GM21528 (cell line): ENCODE measurements around the gene CTNNBIP1.
A peak's percentile ranks its signal among the peaks of the same experiment; 100 is the strongest.
"Not testable (repeated sequence)": the region's sequence is repeated elsewhere in the genome, so short reads cannot be mapped to it uniquely, and the experiment has no call there.

ENCODE experiments used
- ATAC-seq: cut with Tn5 transposase; IDR thresholded peaks from one replicate; pipeline ENCODE4 v1.9.1; 2021; ENCODE audit warnings: mild to moderate bottlenecking, moderate library complexity; ENCODE audit not compliant: unreplicated experiment, low FRiP score

Gene CTNNBIP1, protein sequence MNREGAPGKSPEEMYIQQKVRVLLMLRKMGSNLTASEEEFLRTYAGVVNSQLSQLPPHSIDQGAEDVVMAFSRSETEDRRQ

DNA sequence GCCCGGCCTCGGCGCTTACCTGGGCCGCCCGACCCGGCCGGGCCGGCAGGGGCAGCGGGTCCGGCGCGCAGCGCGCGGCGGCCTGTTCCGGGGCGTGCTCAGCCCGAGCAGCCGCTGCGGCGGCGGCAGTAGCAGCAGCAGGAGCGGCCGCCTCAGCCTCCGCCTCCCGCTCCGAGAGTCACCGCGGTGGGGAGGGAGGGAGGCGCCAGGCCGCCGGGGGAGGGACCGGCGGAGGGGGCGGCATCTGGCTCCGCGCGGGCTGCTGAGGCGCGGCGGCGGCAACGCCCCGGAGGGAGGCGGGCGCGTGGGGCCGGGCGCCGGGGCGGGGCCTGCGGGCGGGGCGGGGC, at the start of gene CTNNBIP1:
CTNNBIP1 (minus strand) TSS at position 194 of the 347 bp plus-strand sequence. CDS start 38,205 bp downstream, outside the sequence.
- peak; percentile 81 for ATAC-seq

DNA sequence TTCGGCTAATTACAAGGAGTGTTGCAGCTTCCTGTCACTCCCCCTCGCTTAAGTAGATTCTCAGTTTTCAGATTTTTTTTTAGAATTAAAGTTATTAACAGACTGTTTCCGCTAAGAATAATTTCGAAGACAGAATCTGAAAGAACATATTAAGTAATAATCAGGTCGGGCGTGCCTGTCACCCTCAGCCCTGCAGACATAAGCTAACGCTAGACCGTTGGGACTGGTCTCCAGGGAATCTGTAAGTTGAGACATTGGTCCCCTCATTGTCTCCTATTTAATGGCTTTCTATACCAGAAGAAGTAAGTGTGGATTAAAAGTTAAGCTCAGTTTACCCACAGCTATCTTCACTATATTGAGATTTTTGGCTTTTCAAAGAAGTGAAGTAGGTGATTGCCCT, 47.7 kb upstream of the CTNNBIP1 start:
- no peak for ATAC-seq

DNA sequence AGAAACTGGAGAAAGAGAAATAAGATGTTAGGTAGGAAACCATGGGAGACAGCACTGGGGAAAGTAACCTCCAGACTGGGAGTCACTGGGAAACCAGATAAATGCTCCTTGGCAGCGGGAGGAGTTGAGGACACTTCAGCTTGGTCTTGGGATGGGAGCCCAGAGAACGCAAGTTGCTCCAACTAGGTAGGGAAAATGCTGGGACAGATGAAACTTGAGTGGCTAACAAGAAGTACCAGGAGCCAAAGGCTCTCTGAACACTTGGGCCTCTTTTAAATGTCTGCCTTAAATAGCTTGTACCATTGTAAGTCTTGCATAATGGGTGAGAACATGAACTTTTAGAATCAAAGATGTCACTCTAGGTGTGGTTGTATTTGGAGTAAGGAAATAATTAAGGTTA, 36.2 kb upstream of the CTNNBIP1 start:
- no peak for ATAC-seq

DNA sequence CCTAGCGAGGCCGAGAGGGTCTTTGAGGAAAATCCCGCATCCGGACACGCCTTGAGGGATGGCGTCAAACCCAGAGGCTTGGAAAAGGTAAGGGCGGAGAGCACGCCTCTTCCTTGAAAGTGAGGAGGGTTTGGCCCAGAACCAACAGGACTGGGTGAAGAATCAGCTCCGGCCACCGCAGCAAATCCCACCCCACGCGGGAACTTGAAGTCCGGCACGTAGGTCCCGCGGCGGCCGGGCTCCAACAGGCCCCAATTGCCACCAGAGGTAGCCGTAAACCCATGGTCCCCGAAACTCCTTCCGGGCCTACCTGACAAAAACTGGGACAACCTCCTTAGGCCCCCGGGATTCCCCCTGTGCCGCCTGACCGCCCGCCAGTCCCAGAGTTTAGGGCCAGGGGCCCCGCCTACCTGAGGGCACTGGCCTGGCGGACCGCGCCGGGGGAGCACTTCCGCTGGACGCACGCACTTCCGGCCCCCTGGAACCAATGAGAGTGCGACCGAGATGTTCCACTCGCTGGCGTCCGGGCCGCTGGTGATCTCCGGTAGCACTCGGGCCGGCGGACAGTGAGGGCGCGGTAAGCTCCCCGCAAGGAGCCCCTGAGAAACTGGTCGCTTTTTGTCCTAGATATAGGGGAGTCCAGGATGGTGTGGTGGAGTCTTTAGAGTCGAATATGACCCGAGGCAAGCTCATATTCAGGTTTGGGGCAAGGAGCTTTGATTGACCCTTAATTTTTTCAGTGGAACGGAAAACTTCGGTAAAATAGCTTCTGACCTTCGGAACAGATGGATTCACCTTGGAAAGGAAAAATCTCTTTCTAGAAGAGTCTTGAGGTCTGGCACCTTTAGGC, 33.1 kb upstream of the CTNNBIP1 start, which contains the start of the genes LZIC and NMNAT1:
LZIC (minus strand) TSS at position 453 of the 850 bp plus-strand sequence. CDS start 6,772 bp downstream, outside the sequence.
NMNAT1 (plus strand) TSS at position 537 of the 850 bp plus-strand sequence. CDS start 28,599 bp downstream, outside the sequence.
- ATAC-seq = peak; percentile 87

DNA sequence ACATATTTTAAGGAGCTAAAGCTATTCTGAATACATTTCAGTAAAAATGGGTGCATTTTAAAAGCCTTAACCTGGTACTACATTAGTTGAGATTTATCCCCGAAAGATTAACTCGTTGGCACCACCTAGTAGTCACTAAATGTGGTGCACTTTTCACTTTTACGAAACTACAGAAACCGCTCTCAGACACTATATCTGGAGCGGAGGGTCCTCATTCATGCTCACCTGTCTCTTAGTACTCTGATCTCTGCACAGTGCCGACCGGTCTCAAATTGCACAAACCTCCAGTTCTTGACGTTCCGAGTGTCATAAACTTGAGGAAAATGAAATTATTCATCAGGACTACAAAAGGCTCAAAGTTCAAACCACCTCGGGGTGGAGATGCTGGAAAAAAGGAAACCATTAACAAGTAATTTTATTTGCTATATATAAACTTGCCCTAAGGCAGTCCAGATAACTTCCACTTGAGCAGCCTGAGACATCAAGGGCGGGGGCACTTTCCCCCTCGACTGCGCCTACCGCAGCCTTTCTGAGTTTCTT, 32.4 kb upstream of the CTNNBIP1 start:
- ATAC-seq = peak; percentile 36

DNA sequence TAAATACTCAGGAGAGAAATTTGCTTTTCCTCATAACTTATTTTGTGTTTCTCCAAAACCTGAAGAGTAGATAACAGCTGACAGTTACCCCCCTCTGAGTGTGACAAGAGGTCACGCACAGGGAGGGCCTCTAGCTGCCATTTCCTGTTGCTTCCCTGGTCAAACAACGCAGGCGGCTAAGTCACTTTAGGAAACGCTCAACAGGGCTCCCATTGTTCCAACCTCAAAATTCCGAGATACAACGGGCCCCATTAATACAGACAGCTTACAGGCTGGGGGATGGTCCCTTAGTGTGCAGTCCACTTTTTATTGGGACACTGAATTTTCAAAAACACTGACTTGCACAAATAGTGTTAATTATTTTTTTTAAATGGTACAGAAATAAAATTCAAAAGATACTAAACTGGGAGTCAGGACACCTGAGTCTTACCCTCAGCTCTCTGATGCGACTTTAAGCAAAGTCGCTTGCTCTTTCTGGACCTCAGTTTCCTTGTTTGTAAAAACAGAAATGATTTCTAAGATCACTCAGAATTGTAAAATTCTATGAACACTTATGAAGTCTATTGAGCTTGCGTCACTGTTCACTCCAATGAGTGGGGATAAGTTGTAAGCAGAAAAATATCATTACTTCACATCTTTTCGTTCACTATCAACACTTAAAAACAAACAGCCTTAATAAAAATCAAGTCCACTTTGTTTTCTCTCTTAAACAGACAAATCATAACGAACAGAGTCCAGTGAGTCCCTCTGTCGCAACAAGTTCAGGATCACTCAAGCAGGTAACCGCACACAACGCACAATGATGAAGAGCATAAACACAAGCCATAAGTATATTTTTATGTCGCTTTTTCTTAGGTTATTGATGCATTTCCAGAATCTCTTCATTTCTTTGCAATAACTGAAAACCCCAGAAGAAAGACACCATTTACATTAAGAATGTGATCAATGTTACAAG, 19.6 kb upstream of the CTNNBIP1 start:
- no peak for ATAC-seq

DNA sequence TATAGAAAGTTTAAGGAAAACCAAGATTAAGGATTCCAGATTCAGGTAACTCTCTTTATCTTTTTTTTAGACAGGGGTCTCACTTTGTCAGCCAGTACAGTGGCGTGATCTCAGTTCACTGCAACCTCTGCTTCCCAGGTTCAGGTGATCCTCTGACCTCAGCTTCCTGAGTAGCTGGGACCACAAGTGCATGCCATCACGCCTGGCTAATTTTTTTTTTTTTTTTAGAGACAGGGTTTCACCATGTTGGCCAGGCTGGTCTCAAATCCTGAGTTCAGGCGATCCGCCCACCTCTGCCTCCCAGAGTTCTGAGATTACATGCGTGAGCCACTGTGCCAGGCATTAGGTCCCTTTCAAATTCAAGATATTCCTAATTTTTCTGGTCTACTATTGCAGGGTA, 17.2 kb upstream of the CTNNBIP1 start:
- no peak for ATAC-seq

DNA sequence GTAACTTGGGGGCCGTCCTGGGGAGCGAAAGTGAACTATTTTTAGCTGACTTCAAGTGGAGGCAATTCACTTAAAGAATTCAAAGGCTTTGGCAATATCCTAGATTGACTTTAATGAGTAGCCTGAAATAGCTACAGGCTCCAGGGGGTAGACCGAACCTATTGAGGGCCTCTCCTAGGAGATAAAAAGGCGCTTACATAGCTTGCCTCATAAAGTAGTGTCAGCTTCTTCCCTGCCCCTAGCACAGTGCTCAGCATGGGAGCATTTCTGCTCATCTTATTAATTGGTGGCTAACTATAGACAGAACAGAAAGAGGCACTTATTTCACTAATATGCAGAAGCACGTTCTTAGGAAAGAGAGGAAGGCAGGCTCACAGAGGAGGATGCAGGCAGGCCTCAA, 12.3 kb upstream of the CTNNBIP1 start:
- ATAC-seq = no peak

DNA sequence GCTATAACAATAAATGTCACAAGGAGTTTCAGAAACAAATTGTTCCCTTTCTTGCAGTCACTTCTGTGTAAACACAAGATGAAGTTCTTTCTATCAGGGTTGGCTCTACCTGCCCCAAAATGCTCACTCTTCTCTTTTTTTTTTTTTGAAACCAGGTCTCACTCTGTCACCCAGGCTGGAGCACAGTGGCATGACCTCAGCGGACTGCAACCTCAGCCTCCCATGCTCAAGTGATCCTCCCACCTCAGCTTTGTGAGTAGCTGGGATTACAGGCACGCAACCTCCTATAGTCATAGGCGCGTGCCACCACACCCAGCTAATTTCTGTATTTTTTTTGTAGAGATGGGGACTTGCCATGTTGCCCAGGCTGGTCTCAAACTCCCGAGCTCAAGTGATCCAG, 10.5 kb upstream of the CTNNBIP1 start:
- ATAC-seq = no peak

DNA sequence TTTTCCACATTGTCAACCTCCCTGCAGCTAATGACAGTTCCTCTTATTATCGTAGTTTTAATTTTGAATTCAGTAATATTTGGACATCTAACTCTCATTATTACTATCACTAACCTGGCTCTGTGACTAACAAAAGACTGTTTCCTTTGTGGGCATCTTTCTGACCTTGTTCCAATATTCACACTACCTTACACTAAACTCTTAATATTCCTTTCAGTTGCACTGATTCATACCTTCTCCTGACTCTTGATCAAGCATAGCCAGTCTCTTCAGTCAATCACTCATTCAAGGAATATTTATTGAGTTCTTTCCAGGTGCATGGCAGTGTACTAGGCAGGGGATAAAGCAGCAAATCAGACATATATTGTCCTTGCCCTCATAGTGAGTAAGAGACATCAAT, 7.8 kb upstream of the CTNNBIP1 start:
- ATAC-seq = no peak

DNA sequence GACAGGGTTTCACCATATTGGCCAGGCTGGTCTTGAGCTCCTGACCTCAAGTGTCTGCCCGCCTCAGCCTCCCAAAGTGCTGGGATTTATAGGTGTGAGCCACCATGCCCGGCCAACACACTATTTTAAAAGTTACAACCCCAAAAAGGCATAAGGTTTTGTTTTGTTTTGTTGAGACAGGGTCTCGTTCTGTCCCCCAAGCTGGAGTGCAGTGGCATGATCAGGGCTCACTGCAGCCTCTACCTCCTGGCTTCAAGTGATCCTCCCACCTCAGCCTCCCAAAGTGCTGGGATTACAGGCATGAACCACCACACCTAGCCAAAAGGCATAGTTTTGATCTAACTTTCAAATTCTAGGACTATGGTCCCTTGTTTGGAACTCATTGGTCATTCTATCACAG, 7.4 kb upstream of the CTNNBIP1 start:
- not testable (repeated sequence) for ATAC-seq

DNA sequence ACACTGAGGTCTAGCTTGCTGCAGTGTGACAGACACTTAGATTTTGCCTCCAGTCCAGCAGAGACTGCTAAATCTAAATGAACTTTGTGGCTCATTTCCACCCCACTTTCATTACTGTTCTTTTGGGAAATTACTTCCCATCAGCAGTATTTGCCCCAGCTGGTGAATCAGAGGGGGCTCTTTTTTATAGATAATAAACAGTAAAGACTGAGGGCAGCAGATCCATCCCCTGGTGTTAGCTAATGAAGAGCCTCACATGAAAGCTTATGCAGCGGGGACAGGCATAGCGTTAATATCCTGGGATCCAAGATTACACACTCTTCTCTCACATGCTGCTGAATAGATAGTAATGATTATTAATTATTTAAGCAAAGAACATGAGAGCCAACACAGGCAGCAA, 6.4 kb upstream of the CTNNBIP1 start:
- ATAC-seq = no peak

DNA sequence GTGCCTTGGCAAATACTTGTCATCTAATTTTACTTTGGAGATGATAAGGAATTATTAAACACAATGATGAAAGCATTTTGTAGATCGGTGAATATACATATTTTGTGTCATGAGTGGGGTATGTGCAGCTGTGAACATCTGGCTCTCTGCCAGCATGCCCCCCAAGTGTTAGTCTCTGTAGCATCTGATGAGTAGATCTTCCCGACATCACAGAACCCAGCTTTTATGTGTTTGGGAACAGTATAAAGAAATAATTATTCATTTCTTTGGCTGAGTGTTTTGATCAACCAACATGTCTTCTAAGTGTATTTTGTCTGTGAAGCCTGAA, 4.5 kb upstream of the CTNNBIP1 start:
- ATAC-seq = no peak

DNA sequence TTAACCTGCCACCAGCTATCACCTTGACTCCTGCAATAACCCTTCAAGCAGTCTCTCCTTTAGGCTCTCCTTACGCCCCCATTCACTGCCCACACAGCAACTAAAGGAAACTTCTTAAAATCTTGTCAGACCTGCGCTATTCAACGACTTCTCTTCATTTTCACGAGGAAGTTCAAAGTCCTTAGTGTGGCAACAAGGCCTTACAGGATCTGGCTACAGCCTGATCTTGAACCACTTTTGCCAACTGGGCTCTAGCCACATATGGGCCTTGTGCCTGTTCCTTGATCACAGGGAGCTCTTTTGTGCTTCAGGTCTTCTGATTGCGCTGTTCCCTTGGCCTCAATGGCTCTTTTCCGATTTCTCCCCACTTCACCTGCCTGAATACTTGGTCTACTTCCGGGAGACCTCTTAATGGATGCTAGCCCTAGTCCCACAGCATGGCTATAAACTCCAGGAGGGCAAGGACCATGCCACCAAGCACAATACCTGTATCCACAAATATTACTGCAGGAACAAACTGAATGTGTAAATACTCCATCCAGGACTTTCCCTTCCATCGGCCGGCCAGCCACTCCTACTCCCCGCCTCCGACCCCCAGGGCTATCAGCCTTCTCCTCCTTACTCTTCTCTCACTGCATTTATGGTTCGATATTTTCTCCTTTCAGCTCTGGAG, 2.3 kb upstream of the CTNNBIP1 start:
- no peak for ATAC-seq

DNA sequence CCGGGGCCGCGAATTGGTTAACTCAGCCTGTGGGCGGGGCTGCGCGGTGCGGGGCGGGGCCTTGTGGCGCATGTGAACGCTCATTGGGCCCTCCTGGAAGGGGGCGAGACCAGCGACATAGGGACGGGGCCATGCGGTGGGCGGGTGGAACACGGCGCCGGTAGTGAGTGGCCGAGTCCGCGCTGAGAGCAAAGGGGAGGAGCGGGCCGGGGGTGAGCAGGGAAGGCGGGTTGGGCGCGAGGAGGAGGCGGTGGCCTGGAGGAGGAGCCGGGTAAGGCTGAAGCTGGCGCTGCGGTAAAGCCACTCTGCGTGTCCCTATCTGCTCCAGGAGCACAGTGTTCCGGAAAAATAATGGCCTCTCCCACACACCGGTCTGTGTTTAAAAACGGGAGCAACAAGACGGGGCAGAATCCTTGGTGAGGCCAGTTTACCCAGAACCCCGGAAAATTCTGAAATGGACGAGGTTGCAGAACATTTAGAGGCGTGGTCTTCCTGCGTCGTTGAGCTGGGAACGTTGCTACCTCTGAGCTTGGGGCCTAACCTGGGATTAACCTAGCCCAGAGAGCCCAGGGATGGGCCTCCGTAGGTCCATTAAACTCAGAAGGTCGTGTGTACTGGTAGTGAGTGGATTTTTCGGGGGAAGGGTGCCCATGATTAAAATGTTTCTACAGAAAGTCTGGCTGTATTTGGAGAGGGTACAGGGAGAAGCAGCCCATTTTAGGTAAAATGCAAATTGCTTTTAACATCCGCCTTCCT, 532 bp upstream of the CTNNBIP1 start:
- peak; percentile 93 for ATAC-seq

DNA sequence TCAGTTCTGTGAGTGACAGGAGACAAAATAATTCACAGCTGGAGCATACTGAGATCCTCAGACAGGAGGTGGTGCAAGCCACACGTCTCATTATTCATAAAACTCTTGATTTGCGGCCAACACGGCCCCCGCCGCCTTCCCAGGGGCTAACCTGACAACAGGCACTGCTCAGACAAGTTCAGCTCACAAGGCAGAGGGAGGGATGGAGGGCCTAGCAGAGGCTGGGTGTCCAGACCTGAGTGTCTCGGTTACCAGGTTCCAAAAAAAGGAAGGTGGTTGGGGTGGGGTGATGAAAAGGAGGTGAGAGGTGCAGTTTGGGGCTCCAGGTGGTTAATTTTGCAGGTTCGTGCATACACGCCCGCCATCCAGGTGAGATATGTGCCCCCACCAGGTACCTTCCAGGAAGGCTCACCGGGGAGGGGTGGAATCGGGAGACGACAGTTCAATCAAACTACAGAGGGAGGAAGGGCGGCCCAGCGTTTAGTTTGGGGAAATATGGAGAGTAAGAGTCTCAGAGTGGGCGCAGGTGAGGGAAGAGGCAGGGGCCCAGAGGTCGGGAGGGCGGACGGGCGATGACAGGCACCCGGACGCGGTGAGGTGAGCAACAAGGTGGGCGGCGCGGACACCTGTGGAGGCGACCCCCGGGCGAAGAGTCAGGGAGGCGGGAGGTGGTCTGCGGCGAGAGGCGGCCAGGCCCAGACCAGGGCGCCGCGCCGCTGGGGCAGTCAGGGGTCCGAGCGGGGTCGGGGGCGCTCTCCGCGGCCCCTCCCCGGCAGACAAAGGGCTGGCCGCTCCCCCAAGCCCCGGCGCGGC, 629 bp downstream of the CTNNBIP1 start:
- ATAC-seq = peak; percentile 18

DNA sequence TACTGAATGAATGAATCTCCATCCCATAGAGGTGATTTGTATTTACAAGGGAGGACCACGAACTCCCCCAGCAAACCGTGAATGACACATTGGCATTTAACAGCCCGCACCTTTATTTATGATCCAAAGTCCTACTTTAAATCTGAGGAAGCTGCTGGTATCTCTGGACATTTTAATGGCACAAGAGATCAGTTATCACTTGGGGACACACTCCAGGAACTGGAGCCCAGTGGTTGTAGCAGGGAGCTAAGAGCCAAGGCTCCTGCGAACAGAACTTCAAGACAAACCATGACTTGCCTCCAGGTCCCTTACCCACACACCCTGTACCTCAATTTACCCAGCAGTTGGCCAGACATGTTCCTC, 1.2 kb downstream of the CTNNBIP1 start:
- no peak for ATAC-seq

DNA sequence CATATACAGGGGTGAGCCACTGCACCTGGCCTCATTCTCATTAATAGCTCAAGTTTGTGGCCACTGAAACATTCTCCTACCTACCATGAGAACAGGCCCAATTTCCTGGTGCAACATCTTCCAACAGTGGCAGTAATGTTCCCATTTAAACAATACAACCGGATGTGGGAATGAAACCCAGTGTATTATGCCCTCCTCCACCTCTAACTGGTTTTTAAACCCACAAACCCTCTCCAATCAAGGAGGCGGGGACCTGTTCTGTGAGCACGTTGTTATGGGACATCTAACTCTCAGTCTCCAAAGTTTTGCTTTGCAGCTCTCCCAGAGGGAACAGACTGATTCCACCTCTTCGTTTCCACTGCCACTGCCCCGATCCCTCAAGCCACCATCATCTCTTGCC, 2.6 kb downstream of the CTNNBIP1 start:
- no peak for ATAC-seq

DNA sequence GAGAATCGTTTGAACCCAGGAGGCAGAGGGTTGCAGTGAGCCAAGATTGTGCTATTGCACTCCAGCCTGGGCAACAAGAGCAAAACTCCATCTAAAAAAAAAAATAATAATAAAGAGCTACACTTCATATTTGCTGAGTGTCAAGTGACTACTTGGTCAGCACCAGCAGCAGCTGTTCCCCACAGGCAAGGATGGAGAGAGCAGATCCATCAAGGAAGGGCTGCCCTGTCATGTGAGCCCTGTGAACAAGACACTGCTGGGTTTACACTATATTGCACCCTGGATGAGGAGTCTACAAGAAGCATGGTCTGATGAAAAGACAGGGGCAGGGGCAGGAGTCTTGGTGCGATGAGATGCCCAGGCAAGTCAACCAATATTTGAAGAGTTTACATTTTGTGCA, 3.6 kb downstream of the CTNNBIP1 start:
- ATAC-seq = no peak
